HepG2 (cell line): ENCODE data around the gene ATP6V1C2. TPM values are rescaled to one million over a fixed set of nuclear protein-coding genes. Genes with fewer than 3 reads are reported as not detected.

ENCODE experiments used
- CBX5 ChIP-seq: sonication (generic); formaldehyde crosslinking; IDR thresholded peaks from 2 replicates; pipeline ENCODE4 v1.4.0; 2020; ENCODE audit warnings: missing genetic modification reagents, borderline replicate concordance
- HNF4G ChIP-seq, 2 experiments: sonication (generic) in 1 of 2; formaldehyde crosslinking in 1 of 2; IDR thresholded peaks; 2 replicates each; pipeline versions ENCODE4 v1.4.0 to v1.6.1; 2011 to 2020; ENCODE audit warnings: borderline replicate concordance in 2 of 2, low read depth in 2 of 2, mild to moderate bottlenecking in 2 of 2, low read length in 1 of 2, missing genetic modification reagents in 1 of 2, moderate library complexity in 1 of 2
- MEF2D ChIP-seq: sonication (generic); formaldehyde crosslinking; IDR thresholded peaks from 2 replicates; pipeline ENCODE4 v1.5.1; 2020; ENCODE audit warnings: mild to moderate bottlenecking, missing genetic modification reagents
- NFKBIZ ChIP-seq: IDR thresholded peaks from 2 replicates; pipeline ENCODE4 v1.6.1; 2018; ENCODE audit warnings: missing genetic modification reagents, missing compliant biosample characterization
- PAWR ChIP-seq: sonication (generic); formaldehyde crosslinking; IDR thresholded peaks from 2 replicates; pipeline ENCODE4 v1.4.0; 2020; ENCODE audit warnings: missing genetic modification reagents, mild to moderate bottlenecking, borderline replicate concordance
- RBAK ChIP-seq: sonication (generic); formaldehyde crosslinking; IDR thresholded peaks from 2 replicates; pipeline ENCODE4 v1.5.1; 2020; ENCODE audit warnings: mild to moderate bottlenecking, missing genetic modification reagents
- SIN3A ChIP-seq: IDR thresholded peaks from 2 replicates; pipeline ENCODE4 v1.6.1; 2011; ENCODE audit warnings: low read depth, mild to moderate bottlenecking, control low read depth, low read length, borderline replicate concordance
- SRY ChIP-seq: sonication (generic); formaldehyde crosslinking; IDR thresholded peaks from 2 replicates; pipeline ENCODE4 v1.8.0; 2022; ENCODE audit warnings: mild to moderate bottlenecking, missing genetic modification reagents
- TCF7L2 ChIP-seq: IDR thresholded peaks from 2 replicates; pipeline ENCODE4 v1.6.1; 2011; ENCODE audit warnings: mild to moderate bottlenecking, low read depth, low read length, moderate library complexity
- ZNF101 ChIP-seq: sonication (generic); formaldehyde crosslinking; IDR thresholded peaks from 2 replicates; pipeline ENCODE4 v1.4.0; 2020; ENCODE audit warnings: mild to moderate bottlenecking, low read depth, missing genetic modification reagents, borderline replicate concordance
- ZNF143 ChIP-seq: sonication (generic); formaldehyde crosslinking; IDR thresholded peaks from 2 replicates; pipeline ENCODE4 v1.4.0; 2020; ENCODE audit warnings: missing genetic modification reagents
- ZNF549 ChIP-seq: sonication (generic); formaldehyde crosslinking; IDR thresholded peaks from 2 replicates; pipeline ENCODE4 v1.5.0; 2020; ENCODE audit warnings: missing genetic modification reagents
- ZNF614 ChIP-seq: IDR thresholded peaks from 2 replicates; pipeline ENCODE4 v1.6.1; 2018; ENCODE audit warnings: missing biosample characterization, missing genetic modification reagents, inconsistent platforms, borderline replicate concordance
- ZNF788 ChIP-seq: sonication (generic); formaldehyde crosslinking; IDR thresholded peaks from 2 replicates; pipeline ENCODE4 v1.5.0; 2020; ENCODE audit warnings: mild to moderate bottlenecking, missing genetic modification reagents, borderline replicate concordance
- polyA plus RNA-seq, 8 experiments: library from polyadenylated mRNA; depleted of rRNA in 3 of 8; stranded (reverse) in 7 of 8; unstranded in 1 of 8; fragments of >200 nt; fragmentation: Illumina TruSeq in 4 of 8; extraction: Trizol in 4 of 8; gene quantifications; 2 replicates each; pipeline versions ENCODE4 v1.2.1 to v1.2.3, GENCODE V29; 2011 to 2016; ENCODE audit warnings: low read depth in 4 of 8, missing spikeins in 1 of 8, mixed read lengths in 1 of 8; ENCODE audit not compliant: insufficient read depth in 1 of 8
- total RNA-seq, 5 experiments: library from RNA; depleted of rRNA; stranded (reverse); fragments of >200 nt; fragmentation: Illumina TruSeq; extraction: Trizol; gene quantifications; 2 replicates each; pipeline ENCODE4 v1.2.3, GENCODE V29; 2016; ENCODE audit warnings: low read depth in 1 of 5
- TF ChIP-seq, protein P1 (sequence below): sonication (generic); formaldehyde crosslinking; IDR thresholded peaks from 2 replicates; pipeline ENCODE4 v1.8.1; 2022; ENCODE audit warnings: low read depth, mild to moderate bottlenecking, missing genetic modification reagents
- TF ChIP-seq, protein P2 (sequence below): sonication (generic); formaldehyde crosslinking; IDR thresholded peaks from 2 replicates; pipeline ENCODE4 v1.4.0; 2020; ENCODE audit warnings: missing genetic modification reagents, borderline replicate concordance
- TF ChIP-seq, protein P3 (sequence below): sonication (generic); formaldehyde crosslinking; conservative IDR thresholded peaks from 2 replicates; pipeline ENCODE4 v1.4.0; 2020; ENCODE audit warnings: missing genetic modification reagents
- TF ChIP-seq, protein P4 (sequence below): sonication (generic); formaldehyde crosslinking; IDR thresholded peaks from 2 replicates; pipeline ENCODE4 v1.8.0; 2023; ENCODE audit warnings: mild to moderate bottlenecking, missing genetic modification reagents
- TF ChIP-seq, protein P5 (sequence below): sonication (generic); formaldehyde crosslinking; IDR thresholded peaks from 2 replicates; pipeline ENCODE4 v1.4.0; 2020; ENCODE audit warnings: missing genetic modification reagents
- TF ChIP-seq, protein P6 (sequence below): sonication (generic); formaldehyde crosslinking; IDR thresholded peaks from 2 replicates; pipeline ENCODE4 v1.8.0; 2022; ENCODE audit warnings: mild to moderate bottlenecking, missing genetic modification reagents

Gene ATP6V1C2
- total and polyA plus RNA-seq, 2 of the 13 experiments (the other 11 are each of a cell fraction or from before 2014, with no cell fraction given): 0.04 to 0.29 TPM

DNA sequence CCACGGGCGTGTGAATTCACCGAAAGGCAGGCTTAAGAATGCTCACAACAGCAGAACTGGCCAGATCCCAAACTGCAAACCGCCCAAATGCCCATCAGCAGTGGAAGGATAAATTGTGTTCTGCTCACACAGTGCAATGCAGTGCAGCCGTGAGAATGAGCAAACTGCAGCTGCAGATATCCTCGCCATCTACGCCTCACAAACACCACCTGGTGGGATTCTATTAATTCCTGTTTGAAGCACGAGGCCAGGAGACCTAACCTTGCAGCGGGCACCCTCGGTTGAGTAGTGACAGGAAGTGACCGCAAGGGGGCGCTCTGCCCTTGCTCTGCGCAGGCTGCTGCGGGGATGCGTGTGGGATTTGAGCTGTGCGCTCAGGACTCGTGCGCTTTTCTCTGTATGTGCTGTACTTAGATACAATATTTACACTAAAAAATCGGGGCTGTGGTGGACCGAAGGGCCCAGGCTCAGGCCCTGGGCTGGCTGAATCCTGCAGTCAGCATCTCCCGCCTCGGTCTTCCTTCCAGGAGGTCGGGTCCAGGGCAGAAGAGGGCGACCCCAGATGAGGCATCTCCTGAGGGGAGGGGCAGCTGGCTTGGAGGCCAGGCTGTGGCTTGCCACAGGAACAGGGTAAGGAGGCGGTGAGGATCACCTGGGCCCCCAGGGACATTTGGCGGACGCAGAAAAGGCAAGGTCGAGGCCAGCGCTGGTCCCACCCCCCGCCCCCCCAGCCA lies 110.9 kb downstream of the ATP6V1C2 start (continued):
- TF ChIP-seq, protein P1, sequence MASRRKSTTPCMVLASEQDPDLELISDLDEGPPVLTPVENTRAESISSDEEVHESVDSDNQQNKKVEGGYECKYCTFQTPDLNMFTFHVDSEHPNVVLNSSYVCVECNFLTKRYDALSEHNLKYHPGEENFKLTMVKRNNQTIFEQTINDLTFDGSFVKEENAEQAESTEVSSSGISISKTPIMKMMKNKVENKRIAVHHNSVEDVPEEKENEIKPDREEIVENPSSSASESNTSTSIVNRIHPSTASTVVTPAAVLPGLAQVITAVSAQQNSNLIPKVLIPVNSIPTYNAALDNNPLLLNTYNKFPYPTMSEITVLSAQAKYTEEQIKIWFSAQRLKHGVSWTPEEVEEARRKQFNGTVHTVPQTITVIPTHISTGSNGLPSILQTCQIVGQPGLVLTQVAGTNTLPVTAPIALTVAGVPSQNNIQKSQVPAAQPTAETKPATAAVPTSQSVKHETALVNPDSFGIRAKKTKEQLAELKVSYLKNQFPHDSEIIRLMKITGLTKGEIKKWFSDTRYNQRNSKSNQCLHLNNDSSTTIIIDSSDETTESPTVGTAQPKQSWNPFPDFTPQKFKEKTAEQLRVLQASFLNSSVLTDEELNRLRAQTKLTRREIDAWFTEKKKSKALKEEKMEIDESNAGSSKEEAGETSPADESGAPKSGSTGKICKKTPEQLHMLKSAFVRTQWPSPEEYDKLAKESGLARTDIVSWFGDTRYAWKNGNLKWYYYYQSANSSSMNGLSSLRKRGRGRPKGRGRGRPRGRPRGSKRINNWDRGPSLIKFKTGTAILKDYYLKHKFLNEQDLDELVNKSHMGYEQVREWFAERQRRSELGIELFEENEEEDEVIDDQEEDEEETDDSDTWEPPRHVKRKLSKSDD (CRISPR knock-in tag): no peak
- TF ChIP-seq SIN3A (no peak), ZNF143 (CRISPR knock-in tag) (no peak), TCF7L2 (no peak), PAWR (CRISPR knock-in tag) (no peak), MEF2D (no peak), CBX5 (CRISPR knock-in tag) (peak; percentile 68; the same call in 1 of the 2 replicates), ZNF614 (CRISPR knock-in tag) (peak; percentile 81; the same call in 1 of the 2 replicates), RBAK (CRISPR knock-in tag) (no peak), NFKBIZ (CRISPR knock-in tag) (no peak), ZNF549 (no peak), SRY (CRISPR knock-in tag) (no peak), HNF4G (IDR thresholded peaks at IDR 0.05; ENCODE audit: borderline replicate concordance, low read depth, low read length) (no peak), HNF4G (CRISPR knock-in tag; IDR thresholded peaks at IDR 0.05; ENCODE audit: borderline replicate concordance, low read depth) (no peak), ZNF101 (CRISPR knock-in tag) (no peak), ZNF788 (CRISPR knock-in tag) (no peak; the same call in 1 of the 2 replicates)
- TF ChIP-seq, protein P2, sequence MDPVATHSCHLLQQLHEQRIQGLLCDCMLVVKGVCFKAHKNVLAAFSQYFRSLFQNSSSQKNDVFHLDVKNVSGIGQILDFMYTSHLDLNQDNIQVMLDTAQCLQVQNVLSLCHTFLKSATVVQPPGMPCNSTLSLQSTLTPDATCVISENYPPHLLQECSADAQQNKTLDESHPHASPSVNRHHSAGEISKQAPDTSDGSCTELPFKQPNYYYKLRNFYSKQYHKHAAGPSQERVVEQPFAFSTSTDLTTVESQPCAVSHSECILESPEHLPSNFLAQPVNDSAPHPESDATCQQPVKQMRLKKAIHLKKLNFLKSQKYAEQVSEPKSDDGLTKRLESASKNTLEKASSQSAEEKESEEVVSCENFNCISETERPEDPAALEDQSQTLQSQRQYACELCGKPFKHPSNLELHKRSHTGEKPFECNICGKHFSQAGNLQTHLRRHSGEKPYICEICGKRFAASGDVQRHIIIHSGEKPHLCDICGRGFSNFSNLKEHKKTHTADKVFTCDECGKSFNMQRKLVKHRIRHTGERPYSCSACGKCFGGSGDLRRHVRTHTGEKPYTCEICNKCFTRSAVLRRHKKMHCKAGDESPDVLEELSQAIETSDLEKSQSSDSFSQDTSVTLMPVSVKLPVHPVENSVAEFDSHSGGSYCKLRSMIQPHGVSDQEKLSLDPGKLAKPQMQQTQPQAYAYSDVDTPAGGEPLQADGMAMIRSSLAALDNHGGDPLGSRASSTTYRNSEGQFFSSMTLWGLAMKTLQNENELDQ: no peak
- TF ChIP-seq, protein P3, sequence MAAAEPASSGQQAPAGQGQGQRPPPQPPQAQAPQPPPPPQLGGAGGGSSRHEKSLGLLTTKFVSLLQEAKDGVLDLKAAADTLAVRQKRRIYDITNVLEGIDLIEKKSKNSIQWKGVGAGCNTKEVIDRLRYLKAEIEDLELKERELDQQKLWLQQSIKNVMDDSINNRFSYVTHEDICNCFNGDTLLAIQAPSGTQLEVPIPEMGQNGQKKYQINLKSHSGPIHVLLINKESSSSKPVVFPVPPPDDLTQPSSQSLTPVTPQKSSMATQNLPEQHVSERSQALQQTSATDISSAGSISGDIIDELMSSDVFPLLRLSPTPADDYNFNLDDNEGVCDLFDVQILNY (CRISPR knock-in tag): 0 out of 2 replicates have a peak, but pooled peaks have one; percentile 25
- TF ChIP-seq, protein P4, sequence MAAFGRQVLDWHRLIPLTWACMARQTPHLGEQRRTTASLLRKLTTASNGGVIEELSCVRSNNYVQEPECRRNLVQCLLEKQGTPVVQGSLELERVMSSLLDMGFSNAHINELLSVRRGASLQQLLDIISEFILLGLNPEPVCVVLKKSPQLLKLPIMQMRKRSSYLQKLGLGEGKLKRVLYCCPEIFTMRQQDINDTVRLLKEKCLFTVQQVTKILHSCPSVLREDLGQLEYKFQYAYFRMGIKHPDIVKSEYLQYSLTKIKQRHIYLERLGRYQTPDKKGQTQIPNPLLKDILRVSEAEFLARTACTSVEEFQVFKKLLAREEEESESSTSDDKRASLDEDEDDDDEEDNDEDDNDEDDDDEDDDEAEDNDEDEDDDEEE (CRISPR knock-in tag): 0 out of 2 replicates have a peak, but pooled peaks have one; percentile 39
- TF ChIP-seq, protein P5, sequence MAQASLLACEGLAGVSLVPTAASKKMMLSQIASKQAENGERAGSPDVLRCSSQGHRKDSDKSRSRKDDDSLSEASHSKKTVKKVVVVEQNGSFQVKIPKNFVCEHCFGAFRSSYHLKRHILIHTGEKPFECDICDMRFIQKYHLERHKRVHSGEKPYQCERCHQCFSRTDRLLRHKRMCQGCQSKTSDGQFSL (CRISPR knock-in tag): no peak
- TF ChIP-seq, protein P6, sequence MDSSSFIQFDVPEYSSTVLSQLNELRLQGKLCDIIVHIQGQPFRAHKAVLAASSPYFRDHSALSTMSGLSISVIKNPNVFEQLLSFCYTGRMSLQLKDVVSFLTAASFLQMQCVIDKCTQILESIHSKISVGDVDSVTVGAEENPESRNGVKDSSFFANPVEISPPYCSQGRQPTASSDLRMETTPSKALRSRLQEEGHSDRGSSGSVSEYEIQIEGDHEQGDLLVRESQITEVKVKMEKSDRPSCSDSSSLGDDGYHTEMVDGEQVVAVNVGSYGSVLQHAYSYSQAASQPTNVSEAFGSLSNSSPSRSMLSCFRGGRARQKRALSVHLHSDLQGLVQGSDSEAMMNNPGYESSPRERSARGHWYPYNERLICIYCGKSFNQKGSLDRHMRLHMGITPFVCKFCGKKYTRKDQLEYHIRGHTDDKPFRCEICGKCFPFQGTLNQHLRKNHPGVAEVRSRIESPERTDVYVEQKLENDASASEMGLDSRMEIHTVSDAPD (CRISPR knock-in tag): no peak
